Body of pancreas (tissue), 4 donors: ENCODE measurements around the gene ZXDC. TPM values are rescaled to one million over a fixed set of nuclear protein-coding genes. Genes with fewer than 3 reads are reported as not detected.

Experiments used
- ATAC-seq: fragments of 150-250 bp; one replicate; pipeline ENCODE4 v1.9.1; 2016
- DNase-seq, 4 donors: peaks; one replicate each; pipeline ENCODE4 v3.0.0-alpha.2; 2019
- H3K27ac ChIP-seq, 4 donors: fragments of 200-600 bp; sonication (generic); 1 replicate in 3 of 4; 2 replicates in 1 of 4; pipeline versions ENCODE4 v1.5.1 to v1.6.1; 2016 to 2019; ENCODE audit warnings: mild to moderate bottlenecking in 1 of 4, mixed read lengths in 1 of 4, moderate library complexity in 1 of 4
- H3K27me3 ChIP-seq, 2 donors: fragments of 200-600 bp; sonication (generic); one replicate each; pipeline ENCODE4 v1.6.0; 2016; ENCODE audit warnings: mild to moderate bottlenecking in 1 of 2
- H3K36me3 ChIP-seq, 2 donors: fragments of 200-600 bp; sonication (generic); replicated peaks in 1 of 2; 2 replicates each; pipeline ENCODE4 v1.5.1; 2016; ENCODE audit warnings: low read depth in 2 of 2; ENCODE audit not compliant: insufficient read depth in 1 of 2
- H3K4me1 ChIP-seq: fragments of 200-600 bp; sonication (generic); one replicate; pipeline ENCODE4 v1.6.0; 2016
- H3K4me3 ChIP-seq, 2 donors: fragments of 200-600 bp; sonication (generic); 1 replicate in 1 of 2; 2 replicates in 1 of 2; pipeline ENCODE4 v1.5.1; 2016 to 2019
- H3K9me3 ChIP-seq, 3 donors: fragments of 200-600 bp; sonication (generic); 1 replicate in 2 of 3; 2 replicates in 1 of 3; pipeline ENCODE4 v1.5.1; 2016
- CTCF ChIP-seq, 7 experiments: fragments of 450-650 bp in 4 of 7; fragments of 200-600 bp in 3 of 7; sonication (generic) in 3 of 7; IDR thresholded peaks; one replicate each; pipeline ENCODE4 v1.5.1; 2016 to 2019; ENCODE audit warnings: antibody characterized with exemption in 7 of 7
- POLR2A ChIP-seq, 3 donors: fragments of 450-650 bp; IDR thresholded peaks; one replicate each; pipeline ENCODE4 v1.6.1; 2016; ENCODE audit warnings: antibody characterized with exemption in 3 of 3, mild to moderate bottlenecking in 2 of 3
- WGBS, 2 donors: methylation state at CpG; one replicate each; pipeline ENCODE4 v1.1.5; 2017; 5-methylcytosine and 5-hydroxymethylcytosine counted together
- intact Hi-C: fragments of 100-400 bp; cut with DNase I; formaldehyde crosslinking; loops from one replicate; pipeline ENCODE4 v1.15.1; 2023
- total RNA-seq, 2 donors: library from RNA; depleted of rRNA; stranded (reverse); fragments of >200 nt; gene quantifications; one replicate each; pipeline ENCODE4 v1.1.0, GENCODE V29; 2016

Gene ZXDC
- total RNA-seq, 2 donors from 2014 or later: 33.9 to 39.4 TPM

GRCh38 chr3:126495786-126496185 is 20.1 kb upstream of the ZXDC start:
- Histone ChIP-seq H3K4me3 (no peak overlapping the region), H3K36me3 (no peaks in the 10 kb centered on the region), H3K4me1 (no peaks in the 10 kb centered on the region), H3K27ac (no peak overlapping the region), H3K27me3 (no peaks in the 10 kb centered on the region), H3K9me3 (no peaks in the 10 kb centered on the region)
- DNase-seq: no peak
- intact Hi-C loops: no loop called here
- no peak for ATAC-seq
- TF ChIP-seq POLR2A (IDR thresholded peaks at IDR 0.05) (no peak), CTCF (IDR thresholded peaks at IDR 0.05) (no peak)
- 89 to 92% methylated on average over 7 to 8 of the region's 8 CpGs for WGBS, 2 donors

GRCh38 chr3:126494970-126495230 is 19.2 kb upstream of the ZXDC start:
- no peaks in the 10 kb centered on the region for H3K9me3 ChIP-seq
- 61 to 65% methylated on average over 4 to 6 of the region's 6 CpGs for WGBS, 2 donors

GRCh38 chr3:126494204-126494969 is 18.7 kb upstream of the ZXDC start:
- DNase-seq (no peak), ATAC-seq (no peak)
- no peaks in the 10 kb centered on the region for H3K9me3 ChIP-seq
- 64 to 69% methylated on average over 10 to 12 of the region's 12 CpGs for WGBS, 2 donors
- H3K36me3 ChIP-seq: no peaks in the 10 kb centered on the region
- H3K27ac ChIP-seq: no peak overlapping the region
- intact Hi-C loops: no loop called here
- no peak overlapping the region for H3K4me3 ChIP-seq
- H3K27me3 ChIP-seq: no peaks in the 10 kb centered on the region
- TF ChIP-seq POLR2A (IDR thresholded peaks at IDR 0.05) (no peak), CTCF (IDR thresholded peaks at IDR 0.05) (no peak)
- no peaks in the 10 kb centered on the region for H3K4me1 ChIP-seq

More at GRCh38 chr3:126494970-126495230, 19.2 kb upstream of the ZXDC start:
- ATAC-seq (no peak), DNase-seq (no peak)
- Histone ChIP-seq H3K27me3 (no peaks in the 10 kb centered on the region), H3K4me1 (no peaks in the 10 kb centered on the region), H3K27ac (no peak overlapping the region), H3K4me3 (no peak overlapping the region), H3K36me3 (no peaks in the 10 kb centered on the region)
- intact Hi-C loops: no loop called here
- TF ChIP-seq CTCF (IDR thresholded peaks at IDR 0.05) (no peak), POLR2A (IDR thresholded peaks at IDR 0.05) (no peak)

GRCh38 chr3:126493739-126494138 is 18.0 kb upstream of the ZXDC start:
- Histone ChIP-seq H3K36me3 (no peaks in the 10 kb centered on the region), H3K4me1 (no peaks in the 10 kb centered on the region), H3K27me3 (no peaks in the 10 kb centered on the region), H3K27ac (no peak overlapping the region), H3K9me3 (no peaks in the 10 kb centered on the region), H3K4me3 (no peak overlapping the region)
- no peak for DNase-seq
- TF ChIP-seq POLR2A (IDR thresholded peaks at IDR 0.05) (no peak), CTCF (IDR thresholded peaks at IDR 0.05) (no peak)
- no peak for ATAC-seq
- WGBS, 2 donors: 75 to 81% methylated on average over 9 of the region's 9 CpGs
- intact Hi-C loops: no loop called here

- intact Hi-C loops: no loop called here
- Histone ChIP-seq H3K4me1 (no peaks in the 10 kb centered on the region), H3K4me3 (no peak overlapping the region), H3K27me3 (no peaks in the 10 kb centered on the region), H3K9me3 (no peaks in the 10 kb centered on the region), H3K27ac (no peak overlapping the region), H3K36me3 (no peaks in the 10 kb centered on the region)
- ATAC-seq (no peak), DNase-seq (no peak)
- WGBS, 2 donors: 79 to 83% methylated on average over 8 to 14 of the region's 14 CpGs
- TF ChIP-seq POLR2A (IDR thresholded peaks at IDR 0.05): no peak
- no peak for TF ChIP-seq CTCF (IDR thresholded peaks at IDR 0.05)
Observed at GRCh38 chr3:126493051-126493450, 17.4 kb upstream of the ZXDC start.
